H9 (cell line): ENCODE measurements around the gene PDHX. TPM values are rescaled to one million over a fixed set of nuclear protein-coding genes. Genes with fewer than 3 reads are reported as not detected.

Experiments
- DNase-seq: peaks from one replicate; pipeline ENCODE4 v3.0.0-alpha.2; 2017
- H2AFZ ChIP-seq: one replicate; pipeline ENCODE4 v1.6.1; 2013; ENCODE audit warnings: mild to moderate bottlenecking, low read length, control low read depth, moderate library complexity
- H2AK5ac ChIP-seq: 2 replicates; pipeline ENCODE4 v1.6.1; 2013; ENCODE audit warnings: low read length, control low read depth, mixed read lengths; ENCODE audit not compliant: insufficient read length
- H2BK120ac ChIP-seq: one replicate; pipeline ENCODE4 v1.6.1; 2013; ENCODE audit warnings: low read depth, mild to moderate bottlenecking, low read length, control low read depth, inconsistent platforms; ENCODE audit not compliant: poor library complexity, severe bottlenecking
- H2BK12ac ChIP-seq: 2 replicates; pipeline ENCODE4 v1.6.1; 2013; ENCODE audit warnings: low read length, control low read depth, mixed read lengths, low read depth; ENCODE audit not compliant: insufficient read length
- H2BK15ac ChIP-seq: 2 replicates; pipeline ENCODE4 v1.6.1; 2013; ENCODE audit warnings: low read depth, low read length, control low read depth
- H2BK20ac ChIP-seq: one replicate; pipeline ENCODE4 v1.6.1; 2013; ENCODE audit warnings: low read depth, mild to moderate bottlenecking, low read length, control low read depth, inconsistent platforms; ENCODE audit not compliant: poor library complexity, severe bottlenecking
- H2BK5ac ChIP-seq: 2 replicates; pipeline ENCODE4 v1.6.1; 2013; ENCODE audit warnings: low read length, control low read depth, mixed read lengths; ENCODE audit not compliant: insufficient read length
- H3K14ac ChIP-seq: 2 replicates; pipeline ENCODE4 v1.6.1; 2013; ENCODE audit warnings: low read length, control low read depth; ENCODE audit not compliant: insufficient read depth
- H3K18ac ChIP-seq: 2 replicates; pipeline ENCODE4 v1.6.1; 2013; ENCODE audit warnings: low read depth, mild to moderate bottlenecking, mixed read lengths, low read length, control low read depth; ENCODE audit not compliant: insufficient read length
- H3K23ac ChIP-seq: 2 replicates; pipeline ENCODE4 v1.6.1; 2013; ENCODE audit warnings: low read length, control low read depth, mixed read lengths, low read depth; ENCODE audit not compliant: insufficient read length
- H3K23me2 ChIP-seq: 2 replicates; pipeline ENCODE4 v1.6.1; 2013; ENCODE audit warnings: low read depth, mild to moderate bottlenecking, mixed read lengths, low read length, control low read depth; ENCODE audit not compliant: insufficient read length, poor library complexity, severe bottlenecking
- H3K27ac ChIP-seq: 2 replicates; pipeline ENCODE4 v1.5.1; 2013; ENCODE audit warnings: low read length, control low read depth, mixed read lengths, low read depth; ENCODE audit not compliant: insufficient read length
- H3K27me3 ChIP-seq: 2 replicates; pipeline ENCODE4 v1.6.1; 2013; ENCODE audit warnings: low read length, control low read depth, inconsistent platforms; ENCODE audit not compliant: insufficient read depth
- H3K4ac ChIP-seq: 2 replicates; pipeline ENCODE4 v1.6.1; 2013; ENCODE audit warnings: low read depth, mild to moderate bottlenecking, control low read depth, inconsistent platforms, low read length, moderate library complexity
- H3K4me1 ChIP-seq: 2 replicates; pipeline ENCODE4 v1.6.1; 2013; ENCODE audit warnings: low read length, control low read depth, inconsistent platforms; ENCODE audit not compliant: insufficient read depth
- H3K4me2 ChIP-seq: 2 replicates; pipeline ENCODE4 v1.6.1; 2013; ENCODE audit warnings: low read length, control low read depth, mixed read lengths; ENCODE audit not compliant: insufficient read length, insufficient read depth
- H3K56ac ChIP-seq: 2 replicates; pipeline ENCODE4 v1.6.1; 2013; ENCODE audit warnings: low read depth, mild to moderate bottlenecking, mixed read lengths, low read length, control low read depth; ENCODE audit not compliant: insufficient read length
- H3K79me1 ChIP-seq: 2 replicates; pipeline ENCODE4 v1.6.1; 2013; ENCODE audit warnings: low read depth, mild to moderate bottlenecking, moderate library complexity, low read length, control low read depth, inconsistent platforms; ENCODE audit not compliant: insufficient read depth, poor library complexity, severe bottlenecking
- H3K79me2 ChIP-seq: 2 replicates; pipeline ENCODE4 v1.6.1; 2013; ENCODE audit warnings: low read length, control low read depth, inconsistent platforms; ENCODE audit not compliant: insufficient read depth
- H3K9ac ChIP-seq: 2 replicates; pipeline ENCODE4 v1.6.1; 2013; ENCODE audit warnings: low read length, control low read depth, mixed read lengths; ENCODE audit not compliant: insufficient read length; ENCODE audit errors: extremely low read depth
- H3K9me3 ChIP-seq: one replicate; pipeline ENCODE4 v1.6.1; 2013; ENCODE audit warnings: low read depth, low read length, inconsistent platforms; ENCODE audit not compliant: control insufficient read depth
- H3T11ph ChIP-seq: one replicate; pipeline ENCODE4 v1.6.1; 2013; ENCODE audit warnings: mild to moderate bottlenecking, low read length, control low read depth, inconsistent platforms
- H4K20me1 ChIP-seq: one replicate; pipeline ENCODE4 v1.6.1; 2013; ENCODE audit not compliant: control insufficient read depth, insufficient read length, insufficient read depth
- H4K5ac ChIP-seq: 2 replicates; pipeline ENCODE4 v1.6.1; 2013; ENCODE audit warnings: low read depth, mild to moderate bottlenecking, mixed read lengths, low read length, control low read depth; ENCODE audit not compliant: insufficient read length
- H4K8ac ChIP-seq: replicated peaks from 2 replicates; pipeline ENCODE4 v1.6.1; 2013; ENCODE audit warnings: low read length, control low read depth, mixed read lengths, low read depth; ENCODE audit not compliant: insufficient read length
- H4K91ac ChIP-seq: 2 replicates; pipeline ENCODE4 v1.6.1; 2013; ENCODE audit warnings: low read depth, mild to moderate bottlenecking, moderate library complexity, mixed read lengths, low read length, control low read depth; ENCODE audit not compliant: insufficient read length
- H3K27ac Mint-ChIP-seq, 3 experiments: 2 replicates in 2 of 3; 3 replicates in 1 of 3; pipeline ENCODE4 v1.8.0; 2020 to 2021; ENCODE audit warnings: mixed read lengths in 3 of 3, mild to moderate bottlenecking in 1 of 3, moderate library complexity in 1 of 3
- H3K27me3 Mint-ChIP-seq: 2 replicates; pipeline ENCODE4 v1.8.0; 2021; ENCODE audit warnings: low read depth, mild to moderate bottlenecking, moderate library complexity, mixed read lengths
- H3K36me3 Mint-ChIP-seq, 3 experiments: 2 replicates in 2 of 3; 3 replicates in 1 of 3; pipeline ENCODE4 v1.8.0; 2020 to 2021; ENCODE audit warnings: low read depth in 3 of 3, mixed read lengths in 3 of 3; ENCODE audit not compliant: insufficient read depth in 1 of 3
- H3K4me1 Mint-ChIP-seq, 2 experiments: 2 replicates each; pipeline ENCODE4 v1.8.0; 2020; ENCODE audit warnings: mixed read lengths in 2 of 2
- H3K4me3 Mint-ChIP-seq, 2 experiments: 2 replicates in 1 of 2; 3 replicates in 1 of 2; pipeline ENCODE4 v1.8.0; 2020 to 2021; ENCODE audit warnings: mild to moderate bottlenecking in 2 of 2, mixed read lengths in 2 of 2, moderate library complexity in 1 of 2
- H3K9me3 Mint-ChIP-seq, 2 experiments: 2 replicates in 1 of 2; 3 replicates in 1 of 2; pipeline ENCODE4 v1.8.0; 2020; ENCODE audit warnings: mild to moderate bottlenecking in 2 of 2, mixed read lengths in 2 of 2, moderate library complexity in 1 of 2
- CTCF ChIP-seq: fragments of 200-600 bp; sonication (generic); conservative IDR thresholded peaks from 3 replicates; pipeline ENCODE4 v1.8.0; 2021; ENCODE audit warnings: antibody characterized with exemption, mild to moderate bottlenecking
- whole genome bisulfite sequencing: extraction: QIAGEN DNeasy Blood & Tissue Kit; methylation state at CpG from one replicate; pipeline ENCODE4 v1.1.7; 2013; ENCODE audit warnings: missing lambda C conversion rate, low lambda C conversion rate, mixed read lengths; ENCODE audit not compliant: insufficient read length; ENCODE audit errors: extremely low coverage; 5-methylcytosine and 5-hydroxymethylcytosine counted together
- total RNA-seq: library from RNA; stranded (reverse); gene quantifications from 2 replicates; pipeline ENCODE4 v1.2.1, GENCODE V29; 2021

PDHX gene
- total RNA-seq, 1 experiment from 2014 or later: 40.1 TPM

GRCh38 chr11:34928960-34929680 lies 12.7 kb downstream of the PDHX start:
- Histone ChIP-seq H3K14ac (no peak overlapping the region), H3K27me3 (no peaks in the 10 kb centered on the region), H3K9ac (no peak overlapping the region), H3K23me2 (no peaks in the 10 kb centered on the region), H3K4ac (no peak overlapping the region), H2BK12ac (no peak overlapping the region), H3K23ac (no peak overlapping the region), H2BK5ac (no peak overlapping the region), H3K4me2 (no peak overlapping the region), H4K91ac (no peak overlapping the region), H2AK5ac (no peak overlapping the region), H4K5ac (no peak overlapping the region), H2BK120ac (no peak overlapping the region), H3T11ph (no peak overlapping the region), H3K27ac (no peak overlapping the region), H3K79me1 (no peaks in the 10 kb centered on the region), H3K9me3 (no peaks in the 10 kb centered on the region), H4K20me1 (no peaks in the 10 kb centered on the region), H3K56ac (no peak overlapping the region), H2BK15ac (no peak overlapping the region), H3K18ac (no peak overlapping the region), H3K4me1 (no peaks in the 10 kb centered on the region; the same call in 1 of the 2 replicates), H2AFZ (no peak overlapping the region), H4K8ac (no peak overlapping the region), H3K79me2 (peaks cover 5% of the 10 kb centered on the region; the same call in 1 of the 2 replicates), H2BK20ac (no peak overlapping the region)
- Mint-ChIP-seq H3K27ac (no peak overlapping the region; a peak in 1 of 7 replicates), H3K4me3 (no peak overlapping the region), H3K36me3 (peaks cover 0 to 10% (median 0%) of the 10 kb centered on the region in 3 experiments; a peak in 3 of 7 replicates), H3K27me3 (no peaks in the 10 kb centered on the region), H3K9me3 (no peaks in the 10 kb centered on the region), H3K4me1 (peaks cover 18 to 28% of the 10 kb centered on the region in 2 experiments)
- no peak for DNase-seq
- TF ChIP-seq CTCF: no peak
- WGBS: no CpG with 5 or more reads among the region's 7 CpGs
